Natural killer cell (primary cell): Measurements from ENCODE around the gene RXFP2. TPM values are rescaled to one million over a fixed set of nuclear protein-coding genes. Genes with fewer than 3 reads are reported as not detected.

Source experiments
- ATAC-seq, 3 donors: fragments of 150-1000 bp in 2 of 3; fragments of 200-7000 bp in 1 of 3; cut with Tn5 transposase; 1 replicate in 1 of 3; 2 replicates in 2 of 3; pipeline ENCODE4 v1.10.0; 2021; ENCODE audit warnings: mild to moderate bottlenecking in 2 of 3, moderate library complexity in 2 of 3
- DNase-seq, 2 donors: peaks; one replicate each; pipeline versions ENCODE4 v3.0.0 to v3.0.0-alpha.2; 2013 to 2021; ENCODE audit warnings: mixed read lengths in 1 of 2
- H3K27ac ChIP-seq: one replicate; pipeline ENCODE4 v1.5.1; 2013; ENCODE audit warnings: mild to moderate bottlenecking, low read length
- H3K27me3 ChIP-seq: one replicate; pipeline ENCODE4 v1.6.1; 2013; ENCODE audit warnings: low read length; ENCODE audit not compliant: control insufficient read depth, insufficient read depth
- H3K36me3 ChIP-seq: one replicate; pipeline ENCODE4 v1.6.1; 2013; ENCODE audit warnings: low read length; ENCODE audit not compliant: control insufficient read depth, insufficient read depth
- H3K4me1 ChIP-seq: one replicate; pipeline ENCODE4 v1.6.1; 2013; ENCODE audit warnings: low read length; ENCODE audit not compliant: control insufficient read depth, insufficient read depth
- H3K4me3 ChIP-seq: one replicate; pipeline ENCODE4 v1.5.1; 2013; ENCODE audit warnings: low read length
- H3K9me3 ChIP-seq: one replicate; pipeline ENCODE4 v1.6.1; 2013; ENCODE audit warnings: low read length; ENCODE audit not compliant: control insufficient read depth, insufficient read depth
- H3K27ac Mint-ChIP-seq, 2 donors: one replicate each; pipeline ENCODE4 v1.8.0; 2022; ENCODE audit warnings: mild to moderate bottlenecking in 2 of 2, mixed read lengths in 2 of 2, moderate library complexity in 1 of 2
- H3K27me3 Mint-ChIP-seq, 2 donors: one replicate each; pipeline ENCODE4 v1.8.0; 2022; ENCODE audit warnings: low read depth in 2 of 2, mixed read lengths in 2 of 2
- H3K36me3 Mint-ChIP-seq: one replicate; pipeline ENCODE4 v1.8.0; 2022; ENCODE audit warnings: mixed read lengths
- H3K4me1 Mint-ChIP-seq, 2 donors: one replicate each; pipeline ENCODE4 v1.8.0; 2022; ENCODE audit warnings: mixed read lengths in 2 of 2
- H3K4me3 Mint-ChIP-seq: one replicate; pipeline ENCODE4 v1.8.0; 2022; ENCODE audit warnings: mild to moderate bottlenecking, moderate library complexity, mixed read lengths
- H3K9me3 Mint-ChIP-seq, 2 donors: one replicate each; pipeline ENCODE4 v1.8.0; 2022; ENCODE audit warnings: mixed read lengths in 2 of 2
- CTCF ChIP-seq: fragments of 200-600 bp; IDR thresholded peaks from one replicate; pipeline ENCODE4 v1.8.0; 2022; ENCODE audit warnings: antibody characterized with exemption
- WGBS: methylation state at CpG from one replicate; pipeline ENCODE4 v1.1.7; 2013; ENCODE audit warnings: missing lambda C conversion rate; ENCODE audit not compliant: insufficient coverage; 5-methylcytosine and 5-hydroxymethylcytosine counted together
- intact Hi-C: fragments of 100-400 bp; cut with micrococcal nuclease; formaldehyde crosslinking; loops from one replicate; pipeline ENCODE4 v1.14.2; 2022
- total RNA-seq, 4 donors: library from RNA; stranded (reverse); fragments of 120-200 nt in 1 of 4; gene quantifications; one replicate each; pipeline versions ENCODE4 v1.2.3 to v1.2.4, GENCODE V29; 2013 to 2022

Gene RXFP2
- total RNA-seq, 3 donors from 2014 or later (not counting 1 experiment from before 2014, with no cell fraction given) = not detected

GRCh38 chr13:31761951-31762350, 22.6 kb downstream of the RXFP2 start:
- H3K4me1 Mint-ChIP-seq = no peaks in the 10 kb centered on the region
- Histone ChIP-seq H3K27ac (no peak overlapping the region), H3K4me3 (no peak overlapping the region), H3K36me3 (no peaks in the 10 kb centered on the region), H3K27me3 (no peaks in the 10 kb centered on the region), H3K9me3 (no peaks in the 10 kb centered on the region), H3K4me1 (no peaks in the 10 kb centered on the region)
- peaks cover 0 to 9% of the 10 kb centered on the region in 2 donors for H3K27me3 Mint-ChIP-seq
- H3K36me3 Mint-ChIP-seq = no peaks in the 10 kb centered on the region
- ATAC-seq (no peak), DNase-seq (no peak)
- no peak overlapping the region for H3K27ac Mint-ChIP-seq
- H3K9me3 Mint-ChIP-seq = no peaks in the 10 kb centered on the region
- H3K4me3 Mint-ChIP-seq = no peak overlapping the region
- WGBS = no CpG with 5 or more reads among the region's 2 CpGs
- intact Hi-C loops = no loop called here
- TF ChIP-seq CTCF = no peak

- ATAC-seq (no peak), DNase-seq (no peak)
- H3K4me1 Mint-ChIP-seq = no peaks in the 10 kb centered on the region
- H3K27ac Mint-ChIP-seq = no peak overlapping the region
- Histone ChIP-seq H3K4me3 (no peak overlapping the region), H3K27me3 (no peaks in the 10 kb centered on the region), H3K36me3 (no peaks in the 10 kb centered on the region), H3K27ac (no peak overlapping the region), H3K9me3 (no peaks in the 10 kb centered on the region), H3K4me1 (no peaks in the 10 kb centered on the region)
- no CpG with 5 or more reads among the region's 2 CpGs for WGBS
- TF ChIP-seq CTCF = no peak
- intact Hi-C loops = no loop called here
- no peak overlapping the region for H3K4me3 Mint-ChIP-seq
- peaks cover 0 to 9% of the 10 kb centered on the region in 2 donors for H3K27me3 Mint-ChIP-seq
- no peaks in the 10 kb centered on the region for H3K9me3 Mint-ChIP-seq
- H3K36me3 Mint-ChIP-seq = no peaks in the 10 kb centered on the region
Observed at GRCh38 chr13:31764556-31764955, 25.2 kb downstream of the RXFP2 start.

- intact Hi-C loops = no loop called here
- Mint-ChIP-seq H3K9me3 (no peaks in the 10 kb centered on the region), H3K27ac (no peak overlapping the region), H3K27me3 (peaks cover 0 to 9% of the 10 kb centered on the region in 2 donors), H3K36me3 (no peaks in the 10 kb centered on the region), H3K4me1 (no peaks in the 10 kb centered on the region), H3K4me3 (no peak overlapping the region)
- no peak for TF ChIP-seq CTCF
- Histone ChIP-seq H3K27me3 (no peaks in the 10 kb centered on the region), H3K4me1 (no peaks in the 10 kb centered on the region), H3K27ac (no peak overlapping the region), H3K4me3 (no peak overlapping the region), H3K36me3 (no peaks in the 10 kb centered on the region), H3K9me3 (no peaks in the 10 kb centered on the region)
- ATAC-seq (no peak), DNase-seq (no peak)
- 77% methylated on average over 2 of the region's 2 CpGs for WGBS
Observed at GRCh38 chr13:31765138-31765785, 25.9 kb downstream of the RXFP2 start.
